ENCODE data around the gene NOTCH3. TPM values are rescaled to one million over a fixed set of nuclear protein-coding genes. Genes with fewer than 3 reads are reported as not detected.

The NOTCH3 gene
- total RNA-seq, 4 donors from 2014 or later = 19.1 to 54.8 (median 35.4) TPM

- Histone ChIP-seq H3K27ac (peak overlapping the region in 3 of 4 donors; percentile 83 to 88 (median 87)), H3K4me3 (no peak overlapping the region), H3K27me3 (no peaks in the 10 kb centered on the region), H3K4me1 (peaks cover 15 to 76% (median 39%) of the 10 kb centered on the region in 3 donors), H3K36me3 (peaks cover 0 to 76% of the 10 kb centered on the region in 2 donors), H3K9me3 (no peaks in the 10 kb centered on the region)
- 70% methylated on average over 2 of the region's 20 CpGs; no CpG with 5 or more reads in 1 of the 2 donors for WGBS, 2 donors (ENCODE audit: low coverage in 1 of 2)
- no peak for ATAC-seq
- TF ChIP-seq POLR2AphosphoS5 (IDR thresholded peaks at IDR 0.05) (no peak), POLR2A (IDR thresholded peaks at IDR 0.05) (no peak), CTCF (IDR thresholded peaks at IDR 0.05) (no peak), EP300 (IDR thresholded peaks at IDR 0.05) (no peak)
Measured at GRCh38 chr19:15245370-15246197, 44.8 kb upstream of the NOTCH3 start.

GRCh38 chr19:15244808-15245207, 44.0 kb upstream of the NOTCH3 start:
- no peaks in the 10 kb centered on the region for H3K9me3 ChIP-seq
- peaks cover 0 to 84% of the 10 kb centered on the region in 2 donors for H3K36me3 ChIP-seq
- H3K4me1 ChIP-seq = peaks cover 10 to 69% (median 31%) of the 10 kb centered on the region in 3 donors
- H3K27ac ChIP-seq = peak overlapping the region in 3 of 4 donors; percentile 83 to 88 (median 87)
- no peak overlapping the region for H3K4me3 ChIP-seq
- no peaks in the 10 kb centered on the region for H3K27me3 ChIP-seq
- ATAC-seq = no peak
- TF ChIP-seq POLR2A (IDR thresholded peaks at IDR 0.05) (no peak), POLR2AphosphoS5 (IDR thresholded peaks at IDR 0.05) (no peak), EP300 (IDR thresholded peaks at IDR 0.05) (no peak), CTCF (IDR thresholded peaks at IDR 0.05) (no peak)
- WGBS, 2 donors (ENCODE audit: low coverage in 1 of 2) = 74% methylated on average over 6 of the region's 7 CpGs; no CpG with 5 or more reads in 1 of the 2 donors

- peaks cover 4 to 64% (median 25%) of the 10 kb centered on the region in 3 donors for H3K4me1 ChIP-seq
- peaks cover 0 to 89% of the 10 kb centered on the region in 2 donors for H3K36me3 ChIP-seq
- no peak overlapping the region for H3K27ac ChIP-seq
- ATAC-seq = no peak
- 89% methylated on average over 4 of the region's 24 CpGs; no CpG with 5 or more reads in 1 of the 2 donors for WGBS, 2 donors (ENCODE audit: low coverage in 1 of 2)
- no peak for TF ChIP-seq POLR2A (IDR thresholded peaks at IDR 0.05)
- no peak for TF ChIP-seq CTCF (IDR thresholded peaks at IDR 0.05)
- no peak for TF ChIP-seq EP300 (IDR thresholded peaks at IDR 0.05)
- no peak for TF ChIP-seq POLR2AphosphoS5 (IDR thresholded peaks at IDR 0.05)
- no peaks in the 10 kb centered on the region for H3K27me3 ChIP-seq
- no peak overlapping the region for H3K4me3 ChIP-seq
- H3K9me3 ChIP-seq = no peaks in the 10 kb centered on the region
Measured at GRCh38 chr19:15244106-15244803, 43.5 kb upstream of the NOTCH3 start.

- H3K36me3 ChIP-seq = peaks cover 0 to 98% of the 10 kb centered on the region in 2 donors
- H3K4me1 ChIP-seq = peaks cover 2 to 55% (median 18%) of the 10 kb centered on the region in 3 donors
- H3K27ac ChIP-seq = no peak overlapping the region
- TF ChIP-seq CTCF (IDR thresholded peaks at IDR 0.05) = no peak
- TF ChIP-seq POLR2AphosphoS5 (IDR thresholded peaks at IDR 0.05) = no peak
- TF ChIP-seq EP300 (IDR thresholded peaks at IDR 0.05) = no peak
- no peak for TF ChIP-seq POLR2A (IDR thresholded peaks at IDR 0.05)
- no peaks in the 10 kb centered on the region for H3K27me3 ChIP-seq
- H3K4me3 ChIP-seq = no peak overlapping the region
- 75 to 93% methylated on average over 6 of the region's 17 CpGs for WGBS, 2 donors (ENCODE audit: low coverage in 1 of 2)
- no peak for ATAC-seq
- H3K9me3 ChIP-seq = no peaks in the 10 kb centered on the region
Measured at GRCh38 chr19:15243236-15243957, 42.6 kb upstream of the NOTCH3 start.

All from gastroesophageal sphincter (tissue), 4 donors.